HEK293 (cell line): ENCODE measurements around the gene INPP5B.

Source experiments
- CTCF ChIA-PET: fragments of 350-600 bp; formaldehyde crosslinking; extraction: SDS; loops from one replicate; lab custom pipeline; 2021; ENCODE audit warnings: antibody characterized with exemption; lab: Yijun Ruan, JAX
- POLR2A ChIA-PET: fragments of 300-600 bp; formaldehyde crosslinking; extraction: SDS; loops from one replicate; lab custom pipeline; 2020; ENCODE audit warnings: antibody characterized with exemption, inconsistent platforms; lab: Yijun Ruan, JAX
- H3K27ac ChIP-seq: fragments of 200-500 bp; sonication (Bioruptor generic); 2 replicates; pipeline ENCODE4 v1.5.1; 2014; ENCODE audit warnings: low read depth, low read length, control low read depth, inconsistent platforms; ENCODE audit errors: extremely low read depth
- H3K36me3 ChIP-seq, 2 experiments: fragments of 200-500 bp in 1 of 2; sonication (Bioruptor generic) in 1 of 2; 1 replicate in 1 of 2; 2 replicates in 1 of 2; pipeline ENCODE4 v1.5.1; 2014 to 2017; ENCODE audit warnings: inconsistent platforms in 2 of 2, low read length in 2 of 2; ENCODE audit not compliant: control insufficient read depth in 2 of 2, insufficient read depth in 1 of 2
- H3K4me1 ChIP-seq: fragments of 200-500 bp; sonication (Bioruptor generic); 2 replicates; pipeline ENCODE4 v1.5.1; 2014; ENCODE audit warnings: mild to moderate bottlenecking, low read length, inconsistent platforms; ENCODE audit not compliant: control insufficient read depth, insufficient read depth
- H3K4me3 ChIP-seq: 2 replicates; pipeline ENCODE4 v1.5.1; 2011; ENCODE audit warnings: low read depth, mild to moderate bottlenecking, control low read depth, low read length, moderate library complexity
- H3K9me3 ChIP-seq: fragments of 200-500 bp; sonication (Bioruptor generic); 2 replicates; pipeline ENCODE4 v1.5.1; 2014; ENCODE audit warnings: low read depth, low read length, inconsistent platforms; ENCODE audit not compliant: control insufficient read depth, insufficient read depth
- KLF1 ChIP-seq: fragments of 450-650 bp; formaldehyde crosslinking; IDR thresholded peaks from 2 replicates; pipeline ENCODE4 v1.5.1; 2016; ENCODE audit warnings: missing biosample characterization, missing genetic modification characterization
- KLF8 ChIP-seq: fragments of 450-650 bp; formaldehyde crosslinking; IDR thresholded peaks from 2 replicates; pipeline ENCODE4 v1.5.1; 2016; ENCODE audit warnings: missing biosample characterization, missing genetic modification characterization
- PRDM1 ChIP-seq: fragments of 450-650 bp; formaldehyde crosslinking; IDR thresholded peaks from 2 replicates; pipeline ENCODE4; 2016; ENCODE audit warnings: missing biosample characterization, missing genetic modification characterization
- PRDM10 ChIP-seq: fragments of 450-650 bp; formaldehyde crosslinking; IDR thresholded peaks from 2 replicates; pipeline ENCODE4 v1.5.1; 2016; ENCODE audit warnings: missing biosample characterization, missing genetic modification characterization
- REST ChIP-seq: fragments of 450-650 bp; formaldehyde crosslinking; IDR thresholded peaks from 2 replicates; pipeline ENCODE4 v1.5.1; 2016; ENCODE audit warnings: missing biosample characterization, missing genetic modification characterization
- SCRT2 ChIP-seq: fragments of 450-650 bp; formaldehyde crosslinking; IDR thresholded peaks from 2 replicates; pipeline ENCODE4 v1.5.1; 2016; ENCODE audit warnings: missing biosample characterization, missing genetic modification characterization
- SP7 ChIP-seq: fragments of 450-650 bp; formaldehyde crosslinking; IDR thresholded peaks from 2 replicates; pipeline ENCODE4 v1.5.1; 2016; ENCODE audit warnings: missing biosample characterization, missing genetic modification characterization
- ZBTB17 ChIP-seq: fragments of 450-650 bp; formaldehyde crosslinking; IDR thresholded peaks from 2 replicates; pipeline ENCODE4 v1.5.1; 2016; ENCODE audit warnings: missing biosample characterization, missing genetic modification characterization
- ZFP41 ChIP-seq: fragments of 450-650 bp; formaldehyde crosslinking; IDR thresholded peaks from 2 replicates; pipeline ENCODE4 v1.5.1; 2016; ENCODE audit warnings: missing biosample characterization, missing genetic modification characterization, borderline replicate concordance
- ZNF133 ChIP-seq: fragments of 450-650 bp; formaldehyde crosslinking; IDR thresholded peaks from 2 replicates; pipeline ENCODE4 v1.5.1; 2016; ENCODE audit warnings: missing biosample characterization, missing genetic modification characterization
- ZNF140 ChIP-seq: fragments of 450-650 bp; formaldehyde crosslinking; IDR thresholded peaks from 2 replicates; pipeline ENCODE4 v1.5.1; 2016; ENCODE audit warnings: missing biosample characterization, missing genetic modification characterization
- ZNF184 ChIP-seq: fragments of 450-650 bp; IDR thresholded peaks from 2 replicates; pipeline ENCODE4 v1.5.1; 2018; ENCODE audit warnings: missing biosample characterization, mild to moderate bottlenecking, missing genetic modification characterization
- ZNF248 ChIP-seq: fragments of 450-650 bp; formaldehyde crosslinking; IDR thresholded peaks from 2 replicates; pipeline ENCODE4 v1.5.1; 2017; ENCODE audit warnings: missing biosample characterization, missing genetic modification characterization
- ZNF335 ChIP-seq: fragments of 450-650 bp; formaldehyde crosslinking; conservative IDR thresholded peaks from 2 replicates; pipeline ENCODE4 v1.5.1; 2016; ENCODE audit warnings: missing biosample characterization, missing genetic modification characterization
- ZNF366 ChIP-seq: fragments of 450-650 bp; formaldehyde crosslinking; conservative IDR thresholded peaks from 2 replicates; pipeline ENCODE4 v1.5.1; 2016; ENCODE audit warnings: missing biosample characterization, missing genetic modification characterization
- ZNF391 ChIP-seq: fragments of 450-650 bp; formaldehyde crosslinking; IDR thresholded peaks from 2 replicates; pipeline ENCODE4 v1.5.1; 2016; ENCODE audit warnings: low read depth, missing biosample characterization, missing genetic modification characterization, borderline replicate concordance
- ZNF473 ChIP-seq: fragments of 450-650 bp; formaldehyde crosslinking; IDR thresholded peaks from 2 replicates; pipeline ENCODE4 v1.5.1; 2017; ENCODE audit warnings: missing biosample characterization, missing genetic modification characterization
- ZNF600 ChIP-seq: fragments of 450-650 bp; formaldehyde crosslinking; IDR thresholded peaks from 2 replicates; pipeline ENCODE4 v1.5.1; 2016; ENCODE audit warnings: missing biosample characterization, missing genetic modification characterization
- ZNF629 ChIP-seq: fragments of 450-650 bp; formaldehyde crosslinking; IDR thresholded peaks from 2 replicates; pipeline ENCODE4 v1.5.1; 2017; ENCODE audit warnings: missing biosample characterization, missing genetic modification characterization
- ZNF639 ChIP-seq: fragments of 450-650 bp; formaldehyde crosslinking; IDR thresholded peaks from 2 replicates; pipeline ENCODE4 v1.5.1; 2016; ENCODE audit warnings: missing biosample characterization, missing genetic modification characterization

The INPP5B gene

GRCh38 chr1:37866491-37866890 is 80.4 kb downstream of the INPP5B start:
- Histone ChIP-seq H3K9me3 (no peaks in the 10 kb centered on the region), H3K4me1 (no peaks in the 10 kb centered on the region), H3K4me3 (no peak overlapping the region), H3K27ac (no peak overlapping the region), H3K36me3 (peaks cover 0 to 75% of the 10 kb centered on the region in 2 experiments; a peak in 2 of 3 replicates)
- ChIA-PET POLR2A (no interaction called here), CTCF (no interaction called here)
- TF ChIP-seq ZFP41 (tag by site-specific recombination), result no peak
- peak; percentile 57; the same call in 1 of the 2 replicates for TF ChIP-seq ZNF133 (tag by site-specific recombination)

- Histone ChIP-seq H3K9me3 (no peaks in the 10 kb centered on the region), H3K4me1 (no peaks in the 10 kb centered on the region), H3K4me3 (no peak overlapping the region), H3K27ac (no peak overlapping the region), H3K36me3 (peaks cover 0 to 78% of the 10 kb centered on the region in 2 experiments; a peak in 2 of 3 replicates)
- CTCF ChIA-PET, result interaction anchor here (0.6 to 1.4 kb wide), 2 partner anchors 13 to 16 kb away, joined by 4 to 6 read pairs; no protein-coding TSS in a partner anchor
- POLR2A ChIA-PET, result no interaction called here
- TF ChIP-seq KLF1 (tag by site-specific recombination), result peak; percentile 71
- peak; percentile 72 for TF ChIP-seq REST
- TF ChIP-seq ZNF600 (tag by site-specific recombination), result no peak
- 0 out of 2 replicates have a peak, but pooled peaks have one; percentile 18 for TF ChIP-seq SCRT2 (tag by site-specific recombination)
Observed at GRCh38 chr1:37865348-37866120, 81.3 kb downstream of the INPP5B start.

GRCh38 chr1:37862330-37862729 is 84.5 kb downstream of the INPP5B start:
- ChIA-PET CTCF (interaction anchor here (0.6 to 1.1 kb wide), 8 partner anchors 9 to 547 kb away, joined by 3 to 5 read pairs (median 3); no protein-coding TSS in a partner anchor), POLR2A (interaction anchor here (0.5 kb wide), 1 partner anchor 338 kb away, joined by 4 read pairs; no protein-coding TSS in a partner anchor)
- no peaks in the 10 kb centered on the region for H3K9me3 ChIP-seq
- H3K4me3 ChIP-seq, result no peak overlapping the region
- H3K4me1 ChIP-seq, result no peaks in the 10 kb centered on the region
- peak; percentile 9; the same call in 1 of the 2 replicates for TF ChIP-seq ZNF184 (tag by site-specific recombination)
- peak; percentile 77 for TF ChIP-seq PRDM1 (tag by site-specific recombination)
- 0 out of 2 replicates have a peak, but pooled peaks have one; percentile 18 for TF ChIP-seq ZBTB17
- peak; percentile 73 for TF ChIP-seq ZNF629 (tag by site-specific recombination)
- peak; percentile 34; the same call in 1 of the 2 replicates for TF ChIP-seq ZNF366
- TF ChIP-seq SP7, result peak; percentile 99
- TF ChIP-seq ZNF639, result 0 out of 2 replicates have a peak, but pooled peaks have one; percentile 41
- no peak for TF ChIP-seq ZNF140
- 0 out of 2 replicates have a peak, but pooled peaks have one; percentile 20 for TF ChIP-seq KLF8 (tag by site-specific recombination)
- peak; percentile 41; the same call in 1 of the 2 replicates for TF ChIP-seq ZNF335
- no peak for TF ChIP-seq ZNF391 (tag by site-specific recombination)
- no peak for TF ChIP-seq ZNF248 (tag by site-specific recombination)
- peak; percentile 83 for TF ChIP-seq PRDM10
- no peak for TF ChIP-seq ZNF473 (tag by site-specific recombination)
- H3K27ac ChIP-seq, result no peak overlapping the region
- H3K36me3 ChIP-seq, result peaks cover 0 to 58% of the 10 kb centered on the region in 2 experiments; a peak in 2 of 3 replicates
